ENCODE data around the gene COL27A1.

Gene COL27A1

GRCh38 chr9:114196117-114196516 lies 40.8 kb downstream of the COL27A1 start:
- DNase-seq (ENCODE audit: extremely low read depth, low read depth) = no peak
- no peak for TF ChIP-seq CTCF (IDR thresholded peaks at IDR 0.05; ENCODE audit: low read depth, low read length, missing control alignments)
- no peak overlapping the region for H3K4me3 ChIP-seq (replicated peaks; ENCODE audit: low read depth, low read length)

DNA sequence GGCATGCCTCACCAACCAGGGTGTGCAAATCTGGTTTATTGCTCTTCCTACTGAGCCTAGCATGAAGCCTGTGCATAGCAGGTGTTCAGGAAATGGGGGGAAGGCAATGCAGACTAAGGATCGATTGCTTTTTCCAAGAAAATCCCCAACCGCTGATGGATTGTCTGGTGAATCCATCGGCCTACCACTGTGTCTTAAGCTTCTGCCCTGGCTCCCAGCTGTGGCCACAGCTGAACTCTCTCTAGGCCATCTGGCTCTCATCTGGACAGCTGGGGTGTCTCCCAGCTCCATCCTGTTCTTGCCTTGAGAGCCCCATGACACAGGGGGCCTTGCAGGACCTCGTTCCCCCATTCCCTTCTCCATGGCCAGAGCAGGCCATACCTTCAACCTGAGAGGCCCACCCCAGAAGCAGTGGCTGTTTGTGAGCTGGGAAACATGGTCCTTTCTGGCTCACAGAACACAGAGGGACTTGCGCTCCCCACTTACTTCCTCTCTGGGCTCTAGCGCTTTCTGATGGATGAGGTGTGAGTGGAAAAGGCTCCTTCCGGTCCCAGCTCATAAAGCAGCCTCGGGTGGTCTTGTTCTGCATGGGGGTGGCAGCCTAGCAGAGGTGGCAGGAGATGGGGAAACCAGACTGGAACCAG lies 41.8 kb downstream of the COL27A1 start:
- TF ChIP-seq CTCF (IDR thresholded peaks at IDR 0.05; ENCODE audit: low read depth, low read length, missing control alignments) = no peak
- no peak overlapping the region for H3K4me3 ChIP-seq (replicated peaks; ENCODE audit: low read depth, low read length)
- no peak for DNase-seq (ENCODE audit: extremely low read depth, low read depth)

DNA sequence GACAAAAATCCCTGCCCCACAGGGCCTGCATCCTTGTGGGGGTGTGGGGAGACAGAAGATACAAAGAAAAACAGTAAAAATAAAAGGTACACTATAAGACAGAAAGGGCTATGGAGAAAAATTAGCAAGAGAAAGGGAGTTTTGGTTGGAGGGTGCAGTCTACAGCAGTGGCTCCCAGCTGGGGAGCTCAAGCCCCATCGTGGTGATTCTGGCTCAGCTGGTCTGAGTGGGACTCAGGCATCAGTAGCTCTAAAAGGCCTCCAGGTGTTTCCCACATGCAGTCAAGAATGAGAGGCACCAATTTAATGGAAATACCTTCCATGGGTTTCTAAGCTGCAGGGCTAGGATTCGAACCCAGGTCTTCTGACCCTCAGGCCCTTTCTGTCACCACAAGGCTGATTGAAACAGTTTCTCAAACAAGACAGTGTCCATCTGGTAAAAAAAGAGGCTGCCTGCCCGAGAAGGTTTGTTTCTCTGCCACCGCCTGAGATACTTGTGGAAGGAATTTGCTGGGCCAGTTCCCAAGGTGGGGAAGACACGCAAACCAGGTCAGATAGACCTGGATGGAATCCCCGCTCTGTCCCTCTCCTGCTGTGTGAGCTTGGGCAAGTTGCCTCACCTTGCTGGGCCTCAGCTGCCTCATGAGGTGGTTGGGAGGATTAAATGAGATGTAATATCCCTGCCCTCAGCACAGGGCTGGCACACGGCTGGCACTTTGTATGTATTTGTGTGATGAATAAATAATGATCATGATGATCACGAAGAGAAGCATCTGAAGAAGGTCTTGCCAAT lies 43.1 kb downstream of the COL27A1 start:
- DNase-seq (ENCODE audit: extremely low read depth, low read depth) = no peak
- H3K4me3 ChIP-seq (replicated peaks; ENCODE audit: low read depth, low read length) = no peak overlapping the region
- no peak for TF ChIP-seq CTCF (IDR thresholded peaks at IDR 0.05; ENCODE audit: low read depth, low read length, missing control alignments)

GRCh38 chr9:114200721-114201300 lies 45.5 kb downstream of the COL27A1 start:
- no peak for TF ChIP-seq CTCF (IDR thresholded peaks at IDR 0.05; ENCODE audit: low read depth, low read length, missing control alignments)
- no peak overlapping the region for H3K4me3 ChIP-seq (replicated peaks; ENCODE audit: low read depth, low read length)
- no peak for DNase-seq (ENCODE audit: extremely low read depth, low read depth)

- H3K4me3 ChIP-seq (replicated peaks; ENCODE audit: low read depth, low read length) = no peak overlapping the region
- DNase-seq (ENCODE audit: extremely low read depth, low read depth) = no peak
- TF ChIP-seq CTCF (IDR thresholded peaks at IDR 0.05; ENCODE audit: low read depth, low read length, missing control alignments) = no peak
These were observed 47.1 kb downstream of the COL27A1 start for GRCh38 chr9:114202396-114202795.

GRCh38 chr9:114202849-114203248 lies 47.5 kb downstream of the COL27A1 start:
- TF ChIP-seq CTCF (IDR thresholded peaks at IDR 0.05; ENCODE audit: low read depth, low read length, missing control alignments) = no peak
- no peak overlapping the region for H3K4me3 ChIP-seq (replicated peaks; ENCODE audit: low read depth, low read length)
- DNase-seq (ENCODE audit: extremely low read depth, low read depth) = no peak

Data from HFF-Myc (cell line).